ENCODE data around the gene AGXT. TPM values are rescaled to one million over a fixed set of nuclear protein-coding genes. Genes with fewer than 3 reads are reported as not detected.
"Not testable (repeated sequence)": the region's sequence is repeated elsewhere in the genome, so short reads cannot be mapped to it uniquely, and the experiment has no call there.

The AGXT gene
- total RNA-seq, 8 experiments from 2014 or later, result 0.14 to 1.00 (median 0.38) TPM; not detected in 3

- no peak overlapping the region for H3K4me3 ChIP-seq
- WGBS, 10 experiments, result 20 to 73% (median 40%) methylated on average over 1 to 3 of the region's 13 CpGs; no CpG with 5 or more reads in 7 of the 10 experiments
- peak in 3 of 8 experiments; percentile 1 to 2 (median 1) for ATAC-seq (replicated peaks in 6 of 8)
- H3K4me1 ChIP-seq (replicated peaks in 1 of 2), result peaks cover 23 to 29% of the 10 kb centered on the region in 2 donors
- peak overlapping the region; percentile 11 to 41 for H3K27ac ChIP-seq
- in situ Hi-C loops (cut with MboI; ENCODE audit: low pct_unique_long_range_greater_than_20kb in 2 of 9, low sequenced_read_pairs in 9 of 9, unreplicated experiment in 9 of 9), result no loop called here
Observed at GRCh38 chr2:240832921-240833494, 35.6 kb upstream of the AGXT start.

- no peak for ATAC-seq (replicated peaks in 6 of 8)
- WGBS, 10 experiments, result 33 to 90% (median 83%) methylated on average over 1 to 5 of the region's 8 CpGs; no CpG with 5 or more reads in 5 of the 10 experiments
- no peak overlapping the region for H3K27ac ChIP-seq
- in situ Hi-C loops (cut with MboI; ENCODE audit: low pct_unique_long_range_greater_than_20kb in 2 of 9, low sequenced_read_pairs in 9 of 9, unreplicated experiment in 9 of 9), result no loop called here
- no peak overlapping the region for H3K4me3 ChIP-seq
- H3K4me1 ChIP-seq (replicated peaks in 1 of 2), result peaks cover 23 to 29% of the 10 kb centered on the region in 2 donors
Observed at GRCh38 chr2:240833724-240834285, 34.8 kb upstream of the AGXT start.

- ATAC-seq (replicated peaks in 6 of 8), result no peak
- in situ Hi-C loops (cut with MboI; ENCODE audit: low pct_unique_long_range_greater_than_20kb in 2 of 9, low sequenced_read_pairs in 9 of 9, unreplicated experiment in 9 of 9), result no loop called here
- Histone ChIP-seq H3K4me3 (no peak overlapping the region), H3K4me1 (replicated peaks in 1 of 2) (peaks cover 23 to 29% of the 10 kb centered on the region in 2 donors), H3K27ac (no peak overlapping the region)
- 40 to 100% (median 92%) methylated on average over 1 to 6 of the region's 6 CpGs; no CpG with 5 or more reads in 3 of the 10 experiments for WGBS, 10 experiments
Observed at GRCh38 chr2:240834377-240834975, 34.1 kb upstream of the AGXT start.

GRCh38 chr2:240835528-240835927, 33.1 kb upstream of the AGXT start:
- ATAC-seq (replicated peaks in 6 of 8), result no peak
- Histone ChIP-seq H3K4me3 (no peak overlapping the region), H3K4me1 (replicated peaks in 1 of 2) (peaks cover 23 to 33% of the 10 kb centered on the region in 2 donors), H3K27ac (no peak overlapping the region)
- whole genome bisulfite sequencing, 10 experiments, result 40 to 95% (median 81%) methylated on average over 1 to 7 of the region's 9 CpGs; no CpG with 5 or more reads in 1 of the 10 experiments
- in situ Hi-C loops (cut with MboI; ENCODE audit: low pct_unique_long_range_greater_than_20kb in 2 of 9, low sequenced_read_pairs in 9 of 9, unreplicated experiment in 9 of 9), result no loop called here

DNA sequence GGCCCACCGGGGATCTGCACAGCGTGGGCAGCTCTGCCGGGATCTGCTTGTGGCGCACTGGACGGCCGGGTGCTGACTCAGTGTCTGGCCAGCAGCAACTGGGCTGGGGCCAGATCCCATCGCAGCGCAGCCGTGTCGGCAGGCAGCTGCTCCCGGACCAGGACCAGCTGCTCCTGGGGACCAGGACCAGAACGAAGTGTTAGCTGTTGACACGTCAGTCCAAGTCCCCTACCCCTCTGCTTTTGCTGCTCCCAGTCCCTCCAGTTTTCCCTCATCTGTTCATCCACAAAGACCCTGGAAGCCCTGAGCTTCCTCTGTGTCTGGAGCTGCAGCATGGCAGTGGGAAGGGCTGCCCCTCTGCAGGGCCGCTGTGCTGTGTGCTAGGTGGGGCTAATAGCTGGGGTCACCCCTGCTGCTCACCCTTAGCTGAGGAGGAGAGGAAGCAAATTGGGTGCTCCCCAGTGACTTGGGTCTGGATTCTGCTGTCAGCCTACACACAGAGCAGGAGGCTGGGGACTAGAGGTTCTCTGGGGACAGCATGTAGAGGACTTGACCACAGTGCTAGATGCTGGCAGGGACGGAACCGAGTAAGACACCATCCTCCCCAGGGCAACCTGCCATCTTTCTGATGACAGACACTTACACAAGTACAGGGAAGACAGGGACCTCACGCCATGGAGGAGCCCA, 31.7 kb upstream of the AGXT start:
- ATAC-seq (replicated peaks in 6 of 8), result peak in 2 of 8 experiments; percentile 10 to 56
- WGBS, 10 experiments, result 0 to 100% (median 40%) methylated on average over 1 to 3 of the region's 17 CpGs; no CpG with 5 or more reads in 5 of the 10 experiments
- no peak overlapping the region for H3K27ac ChIP-seq
- H3K4me1 ChIP-seq (replicated peaks in 1 of 2), result peaks cover 16 to 28% of the 10 kb centered on the region in 2 donors
- in situ Hi-C loops (cut with MboI; ENCODE audit: low pct_unique_long_range_greater_than_20kb in 2 of 9, low sequenced_read_pairs in 9 of 9, unreplicated experiment in 9 of 9), result no loop called here
- no peak overlapping the region for H3K4me3 ChIP-seq

GRCh38 chr2:240837621-240838020, 31.0 kb upstream of the AGXT start:
- no peak overlapping the region for H3K27ac ChIP-seq
- in situ Hi-C loops (cut with MboI; ENCODE audit: low pct_unique_long_range_greater_than_20kb in 2 of 9, low sequenced_read_pairs in 9 of 9, unreplicated experiment in 9 of 9), result no loop called here
- 60 to 92% (median 73%) methylated on average over 1 to 3 of the region's 4 CpGs; no CpG with 5 or more reads in 2 of the 10 experiments for WGBS, 10 experiments
- no peak for ATAC-seq (replicated peaks in 6 of 8)
- H3K4me3 ChIP-seq, result no peak overlapping the region
- H3K4me1 ChIP-seq (replicated peaks in 1 of 2), result peaks cover 14 to 26% of the 10 kb centered on the region in 2 donors

- H3K27ac ChIP-seq, result no peak overlapping the region
- peak in 7 of 8 experiments; percentile 11 to 80 (median 62) for ATAC-seq (replicated peaks in 6 of 8)
- WGBS, 10 experiments, result 50 to 100% (median 80%) methylated on average over 1 to 2 of the region's 28 CpGs; no CpG with 5 or more reads in 6 of the 10 experiments
- in situ Hi-C loops (cut with MboI; ENCODE audit: low pct_unique_long_range_greater_than_20kb in 2 of 9, low sequenced_read_pairs in 9 of 9, unreplicated experiment in 9 of 9), result no loop called here
- H3K4me3 ChIP-seq, result no peak overlapping the region
- H3K4me1 ChIP-seq (replicated peaks in 1 of 2), result peaks cover 0 to 11% of the 10 kb centered on the region in 2 donors
Observed at GRCh38 chr2:240839152-240840143, 29.2 kb upstream of the AGXT start.

- Histone ChIP-seq H3K4me3 (no peak overlapping the region), H3K27ac (no peak overlapping the region), H3K4me1 (replicated peaks in 1 of 2) (peaks cover 0 to 10% of the 10 kb centered on the region in 2 donors)
- WGBS, 10 experiments, result 27 to 29% methylated on average over 1 to 2 of the region's 9 CpGs; no CpG with 5 or more reads in 8 of the 10 experiments
- peak; percentile 80 to 98 (median 90) for ATAC-seq (replicated peaks in 6 of 8)
- in situ Hi-C loops (cut with MboI; ENCODE audit: low pct_unique_long_range_greater_than_20kb in 2 of 9, low sequenced_read_pairs in 9 of 9, unreplicated experiment in 9 of 9), result no loop called here
Observed at GRCh38 chr2:240840435-240841060, 28.1 kb upstream of the AGXT start.

DNA sequence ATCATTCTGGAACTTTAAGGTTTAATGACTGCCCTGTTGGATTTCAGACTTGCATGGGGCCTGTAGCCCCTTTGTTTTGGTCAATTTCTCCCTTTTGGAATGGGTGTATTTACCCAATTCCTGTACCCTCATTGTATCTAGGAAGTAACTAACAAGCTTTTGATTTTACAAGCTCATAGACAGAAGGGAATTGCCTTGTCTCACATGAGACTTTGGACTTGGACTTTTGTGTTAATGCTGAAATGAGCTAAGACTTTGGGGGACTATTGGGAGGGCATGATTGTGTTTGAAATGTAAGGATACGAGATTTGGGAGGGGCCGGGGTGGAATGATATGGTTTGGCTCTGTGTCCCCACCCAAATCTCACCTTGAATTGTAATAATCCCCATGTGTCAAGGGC, 22.3 kb upstream of the AGXT start:
- ATAC-seq (replicated peaks in 6 of 8); in situ Hi-C loops (cut with MboI; ENCODE audit: low pct_unique_long_range_greater_than_20kb in 2 of 9, low sequenced_read_pairs in 9 of 9, unreplicated experiment in 9 of 9); H3K4me3 ChIP-seq; H3K27ac ChIP-seq; H3K4me1 ChIP-seq (replicated peaks in 1 of 2): not testable (repeated sequence)
- 33 to 100% (median 78%) methylated on average over 2 of the region's 2 CpGs; no CpG with 5 or more reads in 7 of the 10 experiments for WGBS, 10 experiments

GRCh38 chr2:240846873-240847595, 21.6 kb upstream of the AGXT start:
- in situ Hi-C loops (cut with MboI; ENCODE audit: low pct_unique_long_range_greater_than_20kb in 2 of 9, low sequenced_read_pairs in 9 of 9, unreplicated experiment in 9 of 9), result no loop called here
- Histone ChIP-seq H3K4me3 (no peak overlapping the region), H3K4me1 (replicated peaks in 1 of 2) (peaks cover 0 to 10% of the 10 kb centered on the region in 2 donors), H3K27ac (peak overlapping the region in 1 of 2 donors; percentile 63)
- 50 to 83% (median 70%) methylated on average over 1 to 3 of the region's 5 CpGs; no CpG with 5 or more reads in 2 of the 10 experiments for WGBS, 10 experiments
- ATAC-seq (replicated peaks in 6 of 8), result peak in 5 of 8 experiments; percentile 28 to 57 (median 44)

- Histone ChIP-seq H3K4me1 (replicated peaks in 1 of 2) (peaks cover 0 to 10% of the 10 kb centered on the region in 2 donors), H3K4me3 (no peak overlapping the region), H3K27ac (no peak overlapping the region)
- 10 to 100% (median 71%) methylated on average over 1 to 3 of the region's 13 CpGs; no CpG with 5 or more reads in 6 of the 10 experiments for WGBS, 10 experiments
- in situ Hi-C loops (cut with MboI; ENCODE audit: low pct_unique_long_range_greater_than_20kb in 2 of 9, low sequenced_read_pairs in 9 of 9, unreplicated experiment in 9 of 9), result no loop called here
- no peak for ATAC-seq (replicated peaks in 6 of 8)
Observed at GRCh38 chr2:240847817-240848216, 20.8 kb upstream of the AGXT start.
